Transverse colon (tissue), 4 donors: ENCODE results near the gene TMEM59L.

Experiments
- EP300 ChIP-seq: sonication (generic); formaldehyde crosslinking; IDR thresholded peaks from one replicate; pipeline ENCODE4 v1.6.1; 2017; ENCODE audit warnings: antibody characterized with exemption, low read depth
- POLR2A ChIP-seq: fragments of 450-650 bp; IDR thresholded peaks from one replicate; pipeline ENCODE4 v1.6.1; 2016; ENCODE audit warnings: antibody characterized with exemption, mild to moderate bottlenecking, moderate library complexity
- POLR2AphosphoS5 ChIP-seq, 3 donors: sonication (generic); formaldehyde crosslinking; IDR thresholded peaks; one replicate each; pipeline ENCODE4 v1.6.1; 2016; ENCODE audit warnings: antibody characterized with exemption in 3 of 3
- TF ChIP-seq, protein P1 (sequence below), 5 experiments: fragments of 200-600 bp in 3 of 5; fragments of 450-650 bp in 2 of 5; sonication (generic) in 3 of 5; IDR thresholded peaks; 1 replicate in 2 of 5; 2 replicates in 3 of 5; pipeline ENCODE4 v1.5.1; 2016 to 2017; ENCODE audit warnings: antibody characterized with exemption in 5 of 5, inconsistent platforms in 3 of 5, mild to moderate bottlenecking in 2 of 5, moderate library complexity in 1 of 5

DNA sequence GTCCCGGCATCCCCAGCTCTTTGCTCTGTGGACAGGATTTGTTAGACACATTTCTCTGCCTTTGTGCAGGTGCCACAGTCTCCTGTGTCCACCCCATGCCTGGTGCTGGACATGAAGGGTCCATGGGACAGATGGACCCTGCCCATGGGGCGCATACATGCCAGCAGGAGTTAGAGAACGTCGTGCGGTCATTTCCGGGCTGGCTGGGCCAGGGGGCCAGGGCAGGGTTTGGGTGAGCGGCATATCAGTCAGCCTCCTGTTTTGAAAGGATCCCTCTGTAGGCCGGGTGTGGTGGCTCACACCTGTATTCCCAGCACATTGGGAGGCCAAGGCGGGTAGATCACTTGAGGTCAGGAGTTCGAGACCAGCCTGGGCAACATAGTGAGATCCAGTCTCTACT lies 35.1 kb downstream of the TMEM59L start:
- TF ChIP-seq, protein P1, sequence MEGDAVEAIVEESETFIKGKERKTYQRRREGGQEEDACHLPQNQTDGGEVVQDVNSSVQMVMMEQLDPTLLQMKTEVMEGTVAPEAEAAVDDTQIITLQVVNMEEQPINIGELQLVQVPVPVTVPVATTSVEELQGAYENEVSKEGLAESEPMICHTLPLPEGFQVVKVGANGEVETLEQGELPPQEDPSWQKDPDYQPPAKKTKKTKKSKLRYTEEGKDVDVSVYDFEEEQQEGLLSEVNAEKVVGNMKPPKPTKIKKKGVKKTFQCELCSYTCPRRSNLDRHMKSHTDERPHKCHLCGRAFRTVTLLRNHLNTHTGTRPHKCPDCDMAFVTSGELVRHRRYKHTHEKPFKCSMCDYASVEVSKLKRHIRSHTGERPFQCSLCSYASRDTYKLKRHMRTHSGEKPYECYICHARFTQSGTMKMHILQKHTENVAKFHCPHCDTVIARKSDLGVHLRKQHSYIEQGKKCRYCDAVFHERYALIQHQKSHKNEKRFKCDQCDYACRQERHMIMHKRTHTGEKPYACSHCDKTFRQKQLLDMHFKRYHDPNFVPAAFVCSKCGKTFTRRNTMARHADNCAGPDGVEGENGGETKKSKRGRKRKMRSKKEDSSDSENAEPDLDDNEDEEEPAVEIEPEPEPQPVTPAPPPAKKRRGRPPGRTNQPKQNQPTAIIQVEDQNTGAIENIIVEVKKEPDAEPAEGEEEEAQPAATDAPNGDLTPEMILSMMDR (IDR thresholded peaks at IDR 0.05): no peak
- TF ChIP-seq POLR2A: no peak
- no peak for TF ChIP-seq POLR2AphosphoS5 (IDR thresholded peaks at IDR 0.05)
- TF ChIP-seq EP300: no peak
